C1 segment of cervical spinal cord (tissue), 14 donors: ENCODE data around the gene BCAP29.
"Not testable (repeated sequence)": the region's sequence is repeated elsewhere in the genome, so short reads cannot be mapped to it uniquely, and the experiment has no call there.

Experiments
- DNase-seq, 14 donors: peaks; one replicate each; lab custom pipeline; 2025; lab: John Stamatoyannopoulos, UW

The BCAP29 gene

GRCh38 chr7:107579885-107580715 lies at the start of gene BCAP29:
Gene BCAP29, plus strand, starts transcription at chr7:107580246. Its CDS starts 527 bp downstream, at chr7:107580773.
- DNase-seq: peak in 13 of 14 donors; percentile 39 to 88 (median 78)

GRCh38 chr7:107530751-107531150 lies 49.3 kb upstream of the BCAP29 start:
- DNase-seq: no peak

- DNase-seq: no peak
Measured at GRCh38 chr7:107534139-107534538, 45.9 kb upstream of the BCAP29 start.

- DNase-seq: not testable (repeated sequence)
Measured at GRCh38 chr7:107537228-107537627, 42.8 kb upstream of the BCAP29 start.

GRCh38 chr7:107538001-107538400 lies 42.0 kb upstream of the BCAP29 start:
- no peak for DNase-seq

- no peak for DNase-seq
Measured at GRCh38 chr7:107543338-107543993, 36.6 kb upstream of the BCAP29 start.

GRCh38 chr7:107544848-107545591 lies 35.0 kb upstream of the BCAP29 start:
- DNase-seq: no peak

GRCh38 chr7:107551936-107552335 lies 28.1 kb upstream of the BCAP29 start:
- DNase-seq: no peak

GRCh38 chr7:107555893-107556292 lies 24.2 kb upstream of the BCAP29 start:
- DNase-seq: no peak

GRCh38 chr7:107559864-107560263 lies 20.2 kb upstream of the BCAP29 start:
- no peak for DNase-seq

- DNase-seq: no peak
Measured at GRCh38 chr7:107560898-107561516, 19.0 kb upstream of the BCAP29 start.

GRCh38 chr7:107563081-107563774 lies 16.8 kb upstream of the BCAP29 start:
- peak in 1 of 14 donors; percentile 70 for DNase-seq

- peak in 13 of 14 donors; percentile 52 to 86 (median 80) for DNase-seq
Measured at GRCh38 chr7:107563775-107564552, 16.1 kb upstream of the BCAP29 start, which contains the start of the genes COG5 and DUS4L. Gene COG5, minus strand, starts transcription at chr7:107563920. Its CDS starts 24 bp downstream, at chr7:107563896. Gene DUS4L, plus strand, starts transcription at chr7:107563971. Its CDS starts 3,100 bp downstream, at chr7:107567071.

GRCh38 chr7:107564553-107565298 lies 15.3 kb upstream of the BCAP29 start:
- no peak for DNase-seq

- no peak for DNase-seq
Measured at GRCh38 chr7:107570298-107570697, 9.7 kb upstream of the BCAP29 start.

- no peak for DNase-seq
Measured at GRCh38 chr7:107573537-107573936, 6.5 kb upstream of the BCAP29 start.

GRCh38 chr7:107579554-107579884 lies 527 bp upstream of the BCAP29 start:
- no peak for DNase-seq

- no peak for DNase-seq
Measured at GRCh38 chr7:107580716-107581383, 804 bp downstream of the BCAP29 start.
